Activated CD4-positive, alpha-beta T cell treated with anti-CD3 and anti-CD28 coated beads for 24 hours (primary cell): Measurements from ENCODE around the gene HRAS.

ENCODE experiments used
- DNase-seq, 2 donors: peaks; one replicate each; pipeline ENCODE4 v3.0.0-alpha.2; 2020; ENCODE audit warnings: low read depth in 2 of 2

HRAS gene

DNA sequence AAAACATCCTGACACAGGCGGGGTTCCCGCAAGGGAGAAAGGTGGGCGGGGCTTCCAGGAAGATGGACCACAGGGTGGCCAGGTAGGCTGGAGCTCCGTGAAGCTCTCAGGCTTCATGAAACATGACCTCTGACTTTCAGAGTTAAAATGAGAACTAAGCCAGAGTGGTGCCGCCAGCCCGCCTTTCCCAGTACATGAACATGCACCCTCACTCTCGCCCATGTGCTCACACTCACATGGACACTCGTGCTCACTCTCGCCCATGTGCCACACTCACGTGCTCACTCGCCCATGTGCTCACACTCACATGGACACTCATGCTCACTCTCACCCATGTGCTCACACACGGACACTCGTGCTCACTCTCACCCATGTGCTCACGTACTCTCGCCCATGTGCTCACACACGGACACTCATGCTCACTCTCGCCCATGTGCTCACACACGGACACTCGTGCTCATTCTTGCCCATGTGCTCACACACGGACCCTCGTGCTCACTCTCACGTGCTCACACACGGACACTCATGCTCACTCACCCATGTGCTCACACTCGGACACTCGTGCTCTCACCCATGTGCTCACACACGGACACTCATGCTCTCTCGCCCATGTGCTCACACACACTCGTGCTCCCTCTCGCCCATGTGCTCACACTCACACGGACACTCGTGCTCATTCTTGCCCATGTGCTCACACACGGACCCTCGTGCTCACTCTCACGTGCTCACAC lies 38.4 kb downstream of the HRAS start:
- no peak for DNase-seq

DNA sequence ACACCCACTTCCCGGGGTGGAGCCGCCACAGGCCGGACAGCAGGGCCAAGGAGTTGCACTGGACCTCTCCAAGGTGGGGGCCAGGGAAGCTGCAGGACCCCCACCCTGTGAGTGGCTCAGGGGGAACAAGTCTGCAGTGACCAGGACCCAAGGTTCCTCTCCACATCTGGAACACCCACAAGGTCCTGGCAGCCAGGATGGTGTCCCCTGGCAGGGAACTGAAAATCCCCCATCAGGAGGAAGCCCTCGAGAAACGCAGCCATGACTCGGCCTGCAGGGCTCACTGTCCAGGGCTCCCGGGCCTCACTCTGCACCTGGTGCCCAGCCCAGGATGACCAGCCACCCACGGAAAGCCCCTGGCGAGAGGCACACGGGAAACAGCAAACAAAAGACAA lies 39.8 kb downstream of the HRAS start:
- no peak for DNase-seq

DNA sequence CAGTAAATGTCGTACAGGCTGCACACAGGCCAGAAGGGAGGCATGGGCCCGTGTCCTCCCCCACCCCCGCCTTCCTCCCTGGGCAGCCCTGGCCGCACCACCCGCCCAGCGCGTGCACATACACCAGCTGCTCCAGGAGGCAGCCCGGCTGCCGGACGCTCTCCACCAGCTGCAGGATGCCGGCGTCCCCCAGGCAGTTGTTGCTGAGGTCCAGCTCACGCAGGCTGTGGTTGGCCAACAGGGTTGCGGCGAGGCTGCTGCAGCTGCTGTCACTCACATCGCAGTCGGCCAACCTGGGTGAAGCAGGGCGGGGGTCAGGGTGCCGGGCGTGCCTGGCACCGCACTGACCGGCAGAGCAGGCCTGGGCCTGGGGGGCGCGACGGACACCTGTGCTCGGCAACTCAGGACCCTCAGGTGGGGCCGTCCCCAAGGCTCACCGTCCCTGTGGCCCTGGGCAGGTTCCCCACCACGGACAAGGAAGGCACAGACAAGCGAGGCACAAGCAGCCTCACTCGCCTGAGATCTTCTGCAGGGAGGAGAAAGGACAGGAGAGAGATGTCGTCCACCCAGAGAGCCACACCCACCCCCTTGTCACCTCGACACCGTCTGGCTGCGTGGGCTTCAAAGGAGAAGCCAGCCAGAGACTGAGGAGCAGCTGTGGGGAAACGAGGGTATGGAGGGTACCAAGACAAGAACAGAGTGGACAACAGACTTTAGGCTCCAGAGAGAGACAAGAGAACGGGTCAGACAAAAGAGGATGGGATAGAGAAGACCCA lies 40.4 kb downstream of the HRAS start:
- DNase-seq = no peak

DNA sequence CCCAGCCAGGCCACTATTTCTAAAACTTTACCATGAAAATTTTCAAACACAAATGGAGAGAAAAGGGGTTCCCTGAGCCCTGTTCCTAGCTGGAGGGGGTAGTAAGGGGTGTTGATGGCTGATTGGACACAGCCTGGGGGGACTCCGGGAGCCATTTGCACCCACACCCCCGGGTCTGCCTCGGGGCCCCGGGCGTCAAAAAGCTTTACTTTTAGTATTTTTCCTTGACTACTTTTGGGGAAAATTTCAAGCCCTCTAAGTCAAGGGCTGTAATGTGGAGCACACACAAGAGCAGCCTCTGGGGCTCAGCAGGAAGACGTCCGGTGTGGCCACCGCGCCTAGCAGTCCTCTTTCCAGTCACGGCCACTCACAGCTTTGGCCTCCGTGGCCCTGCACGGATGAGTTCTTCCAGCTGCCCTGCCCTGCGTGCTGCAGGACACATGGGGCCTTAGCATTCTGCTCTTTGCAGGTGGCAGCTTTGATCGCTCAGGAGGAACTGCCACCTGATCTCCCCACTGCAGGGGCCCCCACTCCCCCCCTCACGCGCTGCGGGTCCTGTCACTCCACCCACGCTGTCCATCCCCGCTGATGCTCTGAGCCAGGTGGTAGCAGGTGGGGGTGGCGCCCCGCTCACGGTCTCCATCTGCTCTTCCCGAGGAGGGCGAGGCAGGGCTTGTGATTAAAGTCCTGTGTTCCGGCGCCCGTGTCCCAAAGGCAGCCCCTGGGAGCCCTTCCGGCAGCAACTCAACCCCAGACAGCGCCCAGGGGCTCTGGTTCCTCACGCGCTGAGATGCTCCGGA lies 42.7 kb downstream of the HRAS start:
- DNase-seq = no peak

DNA sequence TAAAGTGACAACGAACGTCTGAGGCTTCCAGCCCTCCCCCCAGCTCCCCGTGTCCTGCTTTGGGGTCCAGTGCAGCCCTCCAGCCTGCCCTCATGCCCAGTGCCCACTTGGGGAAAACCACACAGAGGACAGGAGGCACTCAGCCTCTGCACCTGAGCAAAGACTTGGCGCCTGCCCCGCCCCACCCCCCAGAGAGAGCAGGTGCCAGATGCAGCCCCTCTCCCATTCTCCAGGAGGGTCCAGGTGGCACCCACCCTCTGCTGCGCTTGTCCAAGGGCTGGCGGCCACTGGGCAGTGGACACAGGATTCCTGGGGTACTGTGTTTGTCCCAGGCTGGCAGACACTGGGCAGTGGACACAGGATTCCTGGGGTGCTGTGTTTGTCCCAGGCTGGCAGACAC lies 44.0 kb downstream of the HRAS start:
- DNase-seq = no peak

DNA sequence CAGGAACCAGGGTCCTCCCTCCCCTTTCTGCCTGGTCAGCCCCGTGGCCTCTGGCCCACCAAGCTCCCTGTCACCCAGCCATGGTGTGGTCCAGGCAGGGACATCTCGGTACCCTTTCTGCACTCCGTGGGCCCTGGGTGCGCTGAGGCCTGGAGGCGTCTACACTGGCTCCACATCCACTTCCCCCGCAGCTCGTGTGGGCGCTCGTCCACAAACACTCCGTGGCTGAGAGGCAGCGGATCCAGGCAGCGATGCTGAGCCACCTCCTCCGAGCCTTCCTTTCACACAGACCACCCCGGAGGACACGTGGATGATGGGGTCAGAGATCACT lies 44.5 kb downstream of the HRAS start:
- no peak for DNase-seq

DNA sequence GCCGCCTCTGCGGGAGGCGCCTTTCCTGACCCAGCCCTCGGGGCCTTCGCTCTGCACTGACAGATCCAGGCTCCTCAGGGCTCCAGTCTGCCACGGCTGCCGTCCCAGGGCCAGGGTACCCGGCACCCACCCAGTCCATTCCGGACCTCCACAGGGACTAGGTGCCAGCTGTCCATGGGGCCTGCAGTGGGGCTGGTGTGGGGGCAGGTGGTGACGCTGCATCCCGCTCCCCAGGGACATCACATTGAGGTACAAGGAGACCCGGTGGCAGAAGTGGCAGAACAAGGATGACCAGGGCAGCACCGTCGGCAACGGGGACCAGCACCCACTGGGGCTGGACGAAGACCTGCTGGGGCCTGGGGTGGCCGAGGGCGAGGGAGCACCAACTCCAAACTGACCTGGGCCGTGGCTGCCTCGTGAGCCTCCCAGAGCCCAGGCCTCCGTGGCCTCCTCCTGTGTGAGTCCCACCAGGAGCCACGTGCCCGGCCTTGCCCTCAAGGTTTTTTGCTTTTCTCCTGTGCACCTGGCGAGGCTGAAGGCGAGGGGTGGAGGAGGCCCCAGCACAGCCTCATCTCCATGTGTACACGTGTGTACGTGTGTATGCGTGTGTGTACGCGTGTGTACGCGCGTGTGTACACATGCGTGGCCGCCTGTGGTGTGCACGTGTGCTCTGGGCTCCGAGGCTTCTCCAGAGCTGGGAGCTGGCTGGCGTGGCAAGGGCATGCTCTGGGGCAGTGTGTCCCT lies 45.0 kb downstream of the HRAS start:
- no peak for DNase-seq

DNA sequence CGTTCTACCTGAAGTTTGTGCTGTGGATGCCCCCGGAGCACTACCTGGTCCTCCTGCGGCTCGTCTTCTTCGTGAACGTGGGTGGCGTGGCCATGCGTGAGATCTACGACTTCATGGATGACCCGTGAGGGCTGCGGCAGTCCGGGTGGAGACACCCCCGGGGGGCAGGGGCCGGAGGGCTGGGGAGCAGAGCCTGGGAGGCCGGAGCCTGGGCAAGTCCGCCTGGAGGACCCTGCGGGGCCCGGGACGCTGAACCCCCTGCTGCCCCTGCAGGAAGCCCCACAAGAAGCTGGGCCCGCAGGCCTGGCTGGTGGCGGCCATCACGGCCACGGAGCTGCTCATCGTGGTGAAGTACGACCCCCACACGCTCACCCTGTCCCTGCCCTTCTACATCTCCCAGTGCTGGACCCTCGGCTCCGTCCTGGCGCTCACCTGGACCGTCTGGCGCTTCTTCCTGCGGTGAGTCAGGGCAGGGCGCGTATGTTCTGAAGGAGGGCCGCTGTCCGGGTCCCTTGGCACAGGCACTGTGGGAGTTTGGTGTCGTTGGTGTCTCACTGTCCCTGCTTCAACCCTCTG lies 45.7 kb downstream of the HRAS start:
- DNase-seq = no peak

DNA sequence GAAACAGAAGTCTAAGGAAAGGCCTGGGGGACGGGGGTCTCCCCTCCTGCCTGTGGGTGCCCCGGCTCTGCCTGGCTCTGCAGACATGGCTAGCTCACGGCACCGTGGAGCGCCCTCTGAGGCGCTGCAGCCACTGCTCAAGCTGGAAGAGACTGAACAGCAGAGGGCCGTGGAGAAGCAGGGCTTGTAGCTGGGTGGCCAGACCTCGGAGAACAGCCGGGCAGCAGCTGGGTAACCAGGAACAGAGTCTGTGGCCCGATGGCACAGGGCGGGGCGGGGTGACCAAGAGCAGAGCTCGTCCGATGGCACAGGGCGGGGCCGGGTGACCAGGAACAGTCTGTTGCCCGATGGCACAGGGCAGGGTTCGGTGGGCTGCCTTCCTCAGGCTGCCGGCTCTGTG lies 46.4 kb downstream of the HRAS start:
- no peak for DNase-seq

DNA sequence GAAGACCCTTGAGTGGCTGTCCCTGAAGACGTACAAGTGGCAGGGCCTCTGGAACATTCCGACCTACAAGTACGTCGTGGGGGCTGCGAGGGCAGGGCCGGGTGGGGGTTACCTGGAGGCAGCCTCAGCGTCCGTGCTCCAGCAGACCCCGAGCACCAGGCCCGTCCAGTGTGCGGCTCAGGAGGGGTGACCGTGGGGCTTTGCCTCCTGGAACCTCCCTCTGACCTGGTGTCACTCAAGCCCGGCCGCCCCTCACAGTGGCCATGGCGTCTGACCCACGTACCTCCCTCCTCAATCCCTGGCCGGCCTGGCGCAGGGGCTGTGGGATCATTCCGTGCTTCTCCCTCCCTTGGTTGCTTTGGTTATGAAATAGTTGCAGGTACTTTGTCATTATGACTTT lies 46.8 kb downstream of the HRAS start:
- no peak for DNase-seq

DNA sequence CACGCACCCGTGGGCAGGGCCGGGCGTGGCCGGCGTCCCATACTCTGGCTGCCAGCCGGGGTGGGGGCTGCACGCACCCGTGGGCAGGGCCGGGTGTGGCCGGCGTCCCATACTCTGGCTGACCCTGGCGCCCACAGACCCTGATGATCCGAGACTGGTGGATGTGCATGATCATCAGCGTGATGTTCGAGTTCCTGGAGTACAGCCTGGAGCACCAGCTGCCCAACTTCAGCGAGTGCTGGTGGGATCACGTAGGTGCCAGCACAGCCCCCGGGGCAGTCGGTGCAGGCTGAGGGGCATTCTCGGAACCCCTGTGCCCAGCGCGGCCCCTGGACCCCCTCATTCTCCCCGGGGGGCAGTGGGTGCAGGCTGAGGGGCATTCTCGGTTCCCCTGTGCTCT lies 47.3 kb downstream of the HRAS start:
- DNase-seq = no peak

DNA sequence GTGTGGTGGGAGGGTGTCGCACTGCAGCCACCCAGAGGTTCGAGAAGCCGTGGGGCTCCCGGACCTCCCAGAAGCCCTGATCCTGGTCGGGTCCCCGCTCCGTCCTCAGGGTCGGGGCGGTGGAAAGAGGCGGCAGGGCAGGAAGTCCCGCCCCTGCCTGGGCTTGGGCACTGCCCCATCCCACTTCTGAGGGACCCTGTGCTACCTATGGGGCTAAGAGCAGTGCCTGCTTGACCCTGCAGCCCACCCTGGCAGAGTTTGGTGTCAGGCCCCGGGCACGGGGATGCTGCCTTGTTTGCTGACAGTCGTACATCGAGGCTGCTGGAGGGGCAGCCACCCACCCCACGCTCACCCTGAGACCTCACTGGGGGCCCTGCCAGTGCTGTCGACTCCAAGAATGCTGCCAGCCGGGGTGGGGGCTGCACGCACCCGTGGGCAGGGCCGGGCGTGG lies 47.8 kb downstream of the HRAS start:
- DNase-seq = no peak

DNA sequence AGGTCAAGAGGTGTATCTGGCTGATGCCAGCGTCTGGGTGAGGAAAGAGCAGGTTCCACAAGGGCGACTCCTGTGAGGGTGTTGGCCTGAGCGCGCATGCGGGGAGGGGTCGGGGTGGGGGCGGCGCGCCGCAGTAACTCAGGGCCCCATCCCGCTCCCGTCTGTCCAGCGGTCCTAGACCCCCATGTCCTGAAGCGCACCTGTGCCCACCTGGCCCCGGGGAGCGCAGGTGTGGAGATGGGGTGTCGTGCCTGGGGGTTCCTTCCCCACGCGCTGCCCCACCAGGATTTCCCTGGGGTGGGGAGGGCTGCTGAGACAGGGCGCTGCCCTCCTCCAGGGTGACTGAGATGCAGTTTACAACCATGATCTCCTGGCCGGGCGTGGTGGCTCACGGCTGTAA lies 49.2 kb downstream of the HRAS start:
- DNase-seq = no peak

DNA sequence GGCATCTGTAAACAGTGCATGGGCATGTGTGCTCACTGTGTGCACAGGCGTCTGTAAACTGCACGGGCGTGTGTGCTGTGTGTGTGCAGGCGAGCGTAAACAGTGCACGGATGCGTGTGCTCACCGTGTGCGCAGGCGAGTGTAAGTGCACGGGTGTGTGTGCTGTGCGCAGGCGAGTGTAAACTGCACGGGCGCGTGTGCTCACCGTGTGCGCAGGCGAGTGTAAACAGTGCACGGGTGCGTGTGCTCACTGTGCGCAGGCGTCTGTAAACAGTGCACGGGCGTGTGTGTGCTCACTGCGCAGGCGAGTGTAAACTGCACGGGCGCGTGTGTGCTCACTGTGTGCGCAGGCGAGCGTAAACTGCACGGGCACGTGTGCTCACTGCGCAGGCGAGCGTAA lies 50.8 kb downstream of the HRAS start:
- DNase-seq = no peak
